ENCODE results near the gene PRSS27. TPM values are rescaled to one million over a fixed set of nuclear protein-coding genes. Genes with fewer than 3 reads are reported as not detected.

PRSS27 gene
- total RNA-seq, 2 donors from 2014 or later: 2.1 TPM; not detected in 1

- WGBS, 2 donors: 65 to 94% methylated on average over 9 to 19 of the region's 19 CpGs
- peaks cover 46 to 64% of the 10 kb centered on the region in 2 donors for H3K36me3 ChIP-seq (replicated peaks in 1 of 2; ENCODE audit: insufficient read depth in 1 of 2, low read depth in 2 of 2)
- intact Hi-C loops (cut with DNase I): no loop called here
- DNase-seq (peak in 3 of 4 donors; percentile 40 to 54 (median 43)), ATAC-seq (no peak)
- TF ChIP-seq POLR2A (IDR thresholded peaks at IDR 0.05) (no peak), CTCF (IDR thresholded peaks at IDR 0.05) (no peak)
- H3K27ac ChIP-seq: no peak overlapping the region
- H3K4me1 ChIP-seq: peaks cover 11% of the 10 kb centered on the region
- H3K9me3 ChIP-seq: no peaks in the 10 kb centered on the region
- H3K4me3 ChIP-seq: no peak overlapping the region
- H3K27me3 ChIP-seq: no peaks in the 10 kb centered on the region
Measured at GRCh38 chr16:2767140-2767731, 47.2 kb upstream of the PRSS27 start.

DNA sequence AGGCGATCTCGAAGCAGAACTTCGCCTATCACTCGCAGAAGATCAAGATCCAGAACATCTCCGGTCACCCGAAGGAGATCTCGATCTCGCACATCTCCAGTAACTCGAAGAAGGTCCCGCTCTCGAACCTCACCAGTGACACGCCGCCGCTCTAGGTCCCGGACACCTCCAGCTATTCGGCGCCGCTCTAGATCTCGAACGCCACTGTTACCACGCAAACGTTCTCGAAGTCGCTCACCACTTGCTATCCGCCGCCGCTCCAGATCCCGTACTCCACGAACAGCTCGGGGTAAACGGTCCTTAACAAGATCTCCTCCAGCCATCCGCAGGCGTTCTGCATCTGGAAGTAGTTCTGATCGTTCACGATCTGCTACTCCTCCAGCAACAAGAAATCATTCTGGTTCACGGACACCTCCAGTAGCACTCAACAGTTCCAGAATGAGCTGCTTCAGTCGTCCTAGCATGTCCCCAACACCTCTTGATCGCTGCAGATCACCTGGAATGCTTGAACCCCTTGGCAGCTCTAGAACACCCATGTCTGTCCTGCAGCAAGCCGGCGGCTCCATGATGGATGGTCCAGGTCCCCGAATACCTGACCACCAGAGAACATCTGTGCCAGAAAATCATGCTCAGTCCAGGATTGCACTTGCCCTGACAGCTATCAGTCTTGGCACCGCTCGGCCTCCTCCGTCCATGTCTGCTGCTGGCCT is 46.6 kb upstream of the PRSS27 start:
- no peak for DNase-seq
- H3K27ac ChIP-seq: no peak overlapping the region
- H3K9me3 ChIP-seq: no peaks in the 10 kb centered on the region
- ATAC-seq: no peak
- peaks cover 11% of the 10 kb centered on the region for H3K4me1 ChIP-seq
- WGBS, 2 donors: 92 to 98% methylated on average over 36 to 44 of the region's 44 CpGs
- TF ChIP-seq CTCF (IDR thresholded peaks at IDR 0.05): no peak
- no peak for TF ChIP-seq POLR2A (IDR thresholded peaks at IDR 0.05)
- no peaks in the 10 kb centered on the region for H3K27me3 ChIP-seq
- no peak overlapping the region for H3K4me3 ChIP-seq
- intact Hi-C loops (cut with DNase I): no loop called here
- H3K36me3 ChIP-seq (replicated peaks in 1 of 2; ENCODE audit: insufficient read depth in 1 of 2, low read depth in 2 of 2): peaks cover 51 to 69% of the 10 kb centered on the region in 2 donors

DNA sequence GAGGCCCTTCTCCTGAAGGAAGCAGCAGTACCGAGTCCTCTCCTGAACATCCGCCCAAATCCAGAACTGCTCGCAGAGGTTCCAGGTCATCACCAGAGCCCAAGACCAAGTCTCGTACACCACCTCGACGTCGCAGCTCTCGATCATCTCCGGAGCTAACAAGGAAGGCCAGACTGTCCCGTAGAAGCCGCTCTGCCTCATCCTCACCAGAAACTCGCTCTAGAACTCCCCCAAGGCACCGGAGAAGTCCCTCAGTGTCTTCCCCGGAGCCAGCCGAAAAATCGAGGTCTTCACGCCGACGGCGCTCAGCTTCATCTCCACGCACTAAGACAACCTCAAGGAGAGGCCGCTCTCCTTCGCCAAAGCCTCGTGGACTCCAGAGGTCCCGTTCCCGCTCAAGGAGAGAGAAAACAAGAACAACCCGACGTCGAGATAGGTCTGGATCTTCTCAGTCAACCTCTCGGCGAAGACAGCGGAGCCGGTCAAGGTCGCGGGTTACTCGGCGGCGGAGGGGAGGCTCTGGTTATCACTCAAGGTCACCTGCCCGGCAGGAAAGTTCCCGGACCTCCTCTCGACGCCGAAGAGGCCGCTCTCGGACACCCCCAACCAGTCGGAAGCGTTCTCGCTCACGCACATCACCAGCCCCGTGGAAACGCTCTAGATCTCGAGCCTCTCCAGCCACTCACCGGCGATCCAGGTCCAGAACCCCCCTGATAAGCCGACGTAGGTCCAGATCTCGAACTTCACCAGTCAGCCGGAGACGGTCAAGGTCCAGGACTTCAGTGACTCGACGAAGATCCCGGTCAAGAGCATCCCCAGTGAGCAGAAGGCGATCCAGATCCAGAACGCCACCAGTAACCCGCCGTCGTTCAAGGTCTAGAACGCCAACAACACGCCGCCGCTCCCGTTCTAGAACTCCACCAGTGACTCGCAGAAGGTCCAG is 45.7 kb upstream of the PRSS27 start:
- no peak for DNase-seq
- no peak overlapping the region for H3K4me3 ChIP-seq
- ATAC-seq: no peak
- intact Hi-C loops (cut with DNase I): no loop called here
- H3K4me1 ChIP-seq: peaks cover 11% of the 10 kb centered on the region
- H3K27ac ChIP-seq: no peak overlapping the region
- no peaks in the 10 kb centered on the region for H3K27me3 ChIP-seq
- 93 to 94% methylated on average over 62 to 73 of the region's 73 CpGs for WGBS, 2 donors
- H3K36me3 ChIP-seq (replicated peaks in 1 of 2; ENCODE audit: insufficient read depth in 1 of 2, low read depth in 2 of 2): peaks cover 48 to 70% of the 10 kb centered on the region in 2 donors
- TF ChIP-seq CTCF (IDR thresholded peaks at IDR 0.05): no peak
- no peaks in the 10 kb centered on the region for H3K9me3 ChIP-seq

GRCh38 chr16:2764718-2765117 is 44.7 kb upstream of the PRSS27 start:
- intact Hi-C loops (cut with DNase I): no loop called here

More at GRCh38 chr16:2764718-2765117, 44.7 kb upstream of the PRSS27 start:
- H3K9me3 ChIP-seq: no peaks in the 10 kb centered on the region
- DNase-seq (no peak), ATAC-seq (no peak)
- no peaks in the 10 kb centered on the region for H3K27me3 ChIP-seq
- TF ChIP-seq POLR2A (IDR thresholded peaks at IDR 0.05): no peak
- TF ChIP-seq CTCF (IDR thresholded peaks at IDR 0.05): no peak
- WGBS, 2 donors: 84 to 92% methylated on average over 8 to 9 of the region's 9 CpGs
- no peak overlapping the region for H3K27ac ChIP-seq
- H3K4me1 ChIP-seq: peaks cover 11% of the 10 kb centered on the region
- H3K4me3 ChIP-seq: no peak overlapping the region
- H3K36me3 ChIP-seq (replicated peaks in 1 of 2; ENCODE audit: insufficient read depth in 1 of 2, low read depth in 2 of 2): peaks cover 45 to 69% of the 10 kb centered on the region in 2 donors
